ENCODE results near the gene ARID1B.

The ARID1B gene

DNA sequence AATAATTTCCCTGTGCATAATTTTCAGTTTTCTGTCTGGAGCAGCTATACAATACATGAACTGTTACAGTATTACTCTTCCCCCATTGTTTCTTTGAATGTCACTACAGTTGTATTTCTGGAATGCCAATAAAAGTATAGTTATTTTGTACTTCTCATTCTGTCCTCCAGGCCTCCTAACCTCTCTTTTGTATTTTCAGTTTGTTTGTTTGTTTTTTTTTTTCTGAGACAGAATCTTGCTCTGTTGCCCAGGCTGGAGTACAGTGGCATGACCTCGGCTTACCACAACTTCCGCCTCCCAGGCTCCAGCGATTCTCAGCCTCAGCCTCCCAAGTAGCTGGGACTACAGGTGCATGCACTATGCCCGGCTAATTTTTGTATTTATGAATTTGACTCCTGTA lies 16.8 kb upstream of the ARID1B start:
- H3K4me3 ChIP-seq (ENCODE audit: low read depth, low read length, poor library complexity, severe bottlenecking): no peak overlapping the region
- no peaks in the 10 kb centered on the region for H3K27me3 ChIP-seq (ENCODE audit: insufficient read depth, low read length)
- H3K27ac ChIP-seq (ENCODE audit: low read depth, low read length, poor library complexity, severe bottlenecking): no peak overlapping the region
- no peak overlapping the region for H3K9ac ChIP-seq (ENCODE audit: low read length)
- no peaks in the 10 kb centered on the region for H4K20me1 ChIP-seq (ENCODE audit: insufficient read depth, low read length)
- H3K4me1 ChIP-seq (ENCODE audit: insufficient read depth, low read length, severe bottlenecking): peaks cover 35% of the 10 kb centered on the region
- H3K79me2 ChIP-seq (ENCODE audit: insufficient read depth, low read length): no peaks in the 10 kb centered on the region
- H2AFZ ChIP-seq (ENCODE audit: low read length): no peak overlapping the region
- H3F3A ChIP-seq (ENCODE audit: insufficient read depth, low read length): no peaks in the 10 kb centered on the region
- H3K9me2 ChIP-seq (ENCODE audit: low read depth, low read length): no peaks in the 10 kb centered on the region
- H3K36me3 ChIP-seq (ENCODE audit: insufficient read depth, low read length): no peaks in the 10 kb centered on the region
- TF ChIP-seq, protein P1, sequence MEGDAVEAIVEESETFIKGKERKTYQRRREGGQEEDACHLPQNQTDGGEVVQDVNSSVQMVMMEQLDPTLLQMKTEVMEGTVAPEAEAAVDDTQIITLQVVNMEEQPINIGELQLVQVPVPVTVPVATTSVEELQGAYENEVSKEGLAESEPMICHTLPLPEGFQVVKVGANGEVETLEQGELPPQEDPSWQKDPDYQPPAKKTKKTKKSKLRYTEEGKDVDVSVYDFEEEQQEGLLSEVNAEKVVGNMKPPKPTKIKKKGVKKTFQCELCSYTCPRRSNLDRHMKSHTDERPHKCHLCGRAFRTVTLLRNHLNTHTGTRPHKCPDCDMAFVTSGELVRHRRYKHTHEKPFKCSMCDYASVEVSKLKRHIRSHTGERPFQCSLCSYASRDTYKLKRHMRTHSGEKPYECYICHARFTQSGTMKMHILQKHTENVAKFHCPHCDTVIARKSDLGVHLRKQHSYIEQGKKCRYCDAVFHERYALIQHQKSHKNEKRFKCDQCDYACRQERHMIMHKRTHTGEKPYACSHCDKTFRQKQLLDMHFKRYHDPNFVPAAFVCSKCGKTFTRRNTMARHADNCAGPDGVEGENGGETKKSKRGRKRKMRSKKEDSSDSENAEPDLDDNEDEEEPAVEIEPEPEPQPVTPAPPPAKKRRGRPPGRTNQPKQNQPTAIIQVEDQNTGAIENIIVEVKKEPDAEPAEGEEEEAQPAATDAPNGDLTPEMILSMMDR (IDR thresholded peaks at IDR 0.05; ENCODE audit: low read length): no peak
- TF ChIP-seq EZH2 (IDR thresholded peaks at IDR 0.05; ENCODE audit: borderline replicate concordance, low read length): no peak
- no peak overlapping the region for H3K4me2 ChIP-seq (ENCODE audit: low read length)
- H3K9me3 ChIP-seq (ENCODE audit: low read length): no peaks in the 10 kb centered on the region

DNA sequence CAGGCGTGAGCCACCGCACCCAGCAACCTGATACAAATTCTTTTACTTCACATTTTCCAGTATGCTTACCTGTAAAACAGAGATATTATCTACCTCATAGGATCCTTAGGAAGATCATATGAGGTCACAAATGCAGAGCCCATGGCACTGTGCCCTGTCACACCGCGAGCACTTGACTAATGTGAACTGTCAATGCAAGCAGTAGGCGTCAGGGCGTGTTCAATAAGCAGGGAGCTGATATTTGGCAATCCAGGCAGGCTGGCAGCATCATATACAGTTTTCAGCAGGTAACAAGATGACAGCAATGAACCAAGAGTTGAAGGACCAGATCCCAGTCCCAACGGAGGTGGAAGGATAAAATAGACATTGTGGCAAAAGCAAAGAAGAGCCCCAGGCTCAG lies 14.6 kb upstream of the ARID1B start:
- H3K4me1 ChIP-seq (ENCODE audit: insufficient read depth, low read length, severe bottlenecking): peaks cover 22% of the 10 kb centered on the region
- no peak overlapping the region for H3K27ac ChIP-seq (ENCODE audit: low read depth, low read length, poor library complexity, severe bottlenecking)
- no peaks in the 10 kb centered on the region for H4K20me1 ChIP-seq (ENCODE audit: insufficient read depth, low read length)
- no peaks in the 10 kb centered on the region for H3K9me3 ChIP-seq (ENCODE audit: low read length)
- no peaks in the 10 kb centered on the region for H3K79me2 ChIP-seq (ENCODE audit: insufficient read depth, low read length)
- no peak overlapping the region for H3K4me2 ChIP-seq (ENCODE audit: low read length)
- H2AFZ ChIP-seq (ENCODE audit: low read length): no peak overlapping the region
- H3K9ac ChIP-seq (ENCODE audit: low read length): no peak overlapping the region
- H3K36me3 ChIP-seq (ENCODE audit: insufficient read depth, low read length): no peaks in the 10 kb centered on the region
- H3K27me3 ChIP-seq (ENCODE audit: insufficient read depth, low read length): no peaks in the 10 kb centered on the region
- H3F3A ChIP-seq (ENCODE audit: insufficient read depth, low read length): no peaks in the 10 kb centered on the region
- no peaks in the 10 kb centered on the region for H3K9me2 ChIP-seq (ENCODE audit: low read depth, low read length)
- no peak overlapping the region for H3K4me3 ChIP-seq (ENCODE audit: low read depth, low read length, poor library complexity, severe bottlenecking)
- TF ChIP-seq, protein P1 (IDR thresholded peaks at IDR 0.05; ENCODE audit: low read length): no peak
- no peak for TF ChIP-seq EZH2 (IDR thresholded peaks at IDR 0.05; ENCODE audit: borderline replicate concordance, low read length)

DNA sequence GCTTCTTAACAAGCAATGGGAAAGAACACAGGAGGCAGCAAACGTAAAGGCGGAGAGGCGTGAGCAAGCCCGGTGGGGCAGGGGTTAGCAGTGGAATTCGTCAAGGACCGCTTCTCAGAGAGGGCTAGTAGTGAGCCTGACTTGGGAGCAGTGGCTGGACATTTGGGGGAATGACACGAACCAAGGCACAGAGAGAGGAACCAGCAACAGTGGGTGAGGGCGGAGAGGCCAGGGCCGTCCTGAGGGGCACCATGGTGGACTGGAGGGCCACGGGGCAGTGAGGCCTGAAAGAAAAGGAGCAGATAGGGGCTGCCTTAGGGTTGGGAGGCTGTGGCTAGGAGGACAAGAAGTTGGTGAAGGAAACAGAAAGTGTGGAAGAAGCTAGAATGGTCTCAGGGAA lies 12.1 kb upstream of the ARID1B start:
- no peaks in the 10 kb centered on the region for H3K36me3 ChIP-seq (ENCODE audit: insufficient read depth, low read length)
- no peak overlapping the region for H3K9ac ChIP-seq (ENCODE audit: low read length)
- no peak overlapping the region for H3K4me2 ChIP-seq (ENCODE audit: low read length)
- no peaks in the 10 kb centered on the region for H3K79me2 ChIP-seq (ENCODE audit: insufficient read depth, low read length)
- H3F3A ChIP-seq (ENCODE audit: insufficient read depth, low read length): no peaks in the 10 kb centered on the region
- no peaks in the 10 kb centered on the region for H3K9me2 ChIP-seq (ENCODE audit: low read depth, low read length)
- no peaks in the 10 kb centered on the region for H3K9me3 ChIP-seq (ENCODE audit: low read length)
- H3K27me3 ChIP-seq (ENCODE audit: insufficient read depth, low read length): no peaks in the 10 kb centered on the region
- H2AFZ ChIP-seq (ENCODE audit: low read length): no peak overlapping the region
- TF ChIP-seq EZH2 (IDR thresholded peaks at IDR 0.05; ENCODE audit: borderline replicate concordance, low read length): no peak
- TF ChIP-seq, protein P1 (IDR thresholded peaks at IDR 0.05; ENCODE audit: low read length): no peak
- H3K27ac ChIP-seq (ENCODE audit: low read depth, low read length, poor library complexity, severe bottlenecking): no peak overlapping the region
- H3K4me1 ChIP-seq (ENCODE audit: insufficient read depth, low read length, severe bottlenecking): peaks cover 35% of the 10 kb centered on the region
- no peak overlapping the region for H3K4me3 ChIP-seq (ENCODE audit: low read depth, low read length, poor library complexity, severe bottlenecking)
- H4K20me1 ChIP-seq (ENCODE audit: insufficient read depth, low read length): no peaks in the 10 kb centered on the region

Measured in OCI-LY1 (cell line).